Left kidney (tissue), 2 donors: ENCODE measurements around the gene CACNG3. TPM values are rescaled to one million over a fixed set of nuclear protein-coding genes. Genes with fewer than 3 reads are reported as not detected.

ENCODE experiments used
- DNase-seq: peaks from one replicate; pipeline ENCODE4 v3.0.0-alpha.2; 2013
- polyA plus RNA-seq: library from polyadenylated mRNA; unstranded; fragments of 120-200 nt; gene quantifications from one replicate; pipeline ENCODE4 v1.2.1, GENCODE V29; 2013; ENCODE audit not compliant: insufficient read length

The CACNG3 gene
- polyA plus RNA-seq, 1 donor, result not detected

GRCh38 chr16:24396350-24397271 lies 140.5 kb downstream of the CACNG3 start:
- DNase-seq, result no peak

DNA sequence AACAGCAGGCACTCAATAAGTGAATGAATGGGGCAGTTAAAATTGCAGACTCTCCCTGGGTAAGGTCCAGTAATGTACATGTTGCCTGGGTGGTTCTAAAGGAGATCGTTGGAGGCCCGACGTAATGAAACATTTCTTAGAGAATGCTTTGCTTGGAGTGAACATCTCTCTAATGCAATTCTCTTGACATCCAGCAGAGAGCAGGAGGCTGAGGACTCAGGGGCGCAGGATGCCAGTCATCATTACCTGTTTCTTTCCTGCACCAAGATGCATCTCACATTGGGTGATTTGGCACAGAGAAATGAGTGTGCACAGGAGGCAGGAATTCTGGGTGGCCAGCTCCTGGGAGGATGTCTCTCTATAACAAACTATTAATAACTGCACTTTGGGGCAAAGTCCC lies 152.9 kb downstream of the CACNG3 start:
- no peak for DNase-seq
